HEK293T (cell line): ENCODE data around the gene PAFAH1B2.

Experiments
- CTCF ChIA-PET: fragments of 350-600 bp; formaldehyde crosslinking; extraction: SDS; loops from one replicate; lab custom pipeline; 2021; ENCODE audit warnings: antibody characterized with exemption, inconsistent platforms; lab: Yijun Ruan, JAX
- POLR2A ChIA-PET: fragments of 350-600 bp; formaldehyde crosslinking; extraction: SDS; loops from one replicate; lab custom pipeline; 2020; ENCODE audit warnings: antibody characterized with exemption, inconsistent platforms; lab: Yijun Ruan, JAX
- DNase-seq: peaks from one replicate; pipeline ENCODE4 v3.0.0; 2012; ENCODE audit warnings: mixed read lengths; ENCODE audit errors: extremely low spot score
- ARNT ChIP-seq: fragments of 450-650 bp; IDR thresholded peaks from 2 replicates; pipeline ENCODE4 v1.6.1; 2017; ENCODE audit warnings: mild to moderate bottlenecking
- BHLHE40 ChIP-seq: fragments of 450-650 bp; IDR thresholded peaks from 2 replicates; pipeline ENCODE4 v1.6.1; 2016; ENCODE audit warnings: mild to moderate bottlenecking, moderate library complexity, borderline replicate concordance
- CTBP1 ChIP-seq: fragments of 450-650 bp; IDR thresholded peaks from 2 replicates; pipeline ENCODE4 v1.6.1; 2016; ENCODE audit warnings: borderline replicate concordance
- ELF4 ChIP-seq: fragments of 450-650 bp; IDR thresholded peaks from 2 replicates; pipeline ENCODE4 v1.6.1; 2017; ENCODE audit warnings: antibody characterized with exemption
- FOXA1 ChIP-seq: fragments of 450-650 bp; IDR thresholded peaks from 2 replicates; pipeline ENCODE4 v1.6.1; 2016; ENCODE audit warnings: mild to moderate bottlenecking
- FOXK2 ChIP-seq: fragments of 450-650 bp; IDR thresholded peaks from 2 replicates; pipeline ENCODE4 v1.6.1; 2016; ENCODE audit warnings: mild to moderate bottlenecking
- FOXM1 ChIP-seq: fragments of 450-650 bp; IDR thresholded peaks from 2 replicates; pipeline ENCODE4 v1.6.1; 2017; ENCODE audit warnings: mild to moderate bottlenecking, borderline replicate concordance
- HDGF ChIP-seq: fragments of 450-650 bp; IDR thresholded peaks from 2 replicates; pipeline ENCODE4 v1.6.1; 2017; ENCODE audit warnings: antibody characterized with exemption, borderline replicate concordance
- L3MBTL2 ChIP-seq: fragments of 450-650 bp; conservative IDR thresholded peaks from 2 replicates; pipeline ENCODE4 v1.6.1; 2016; ENCODE audit warnings: mild to moderate bottlenecking
- LEF1 ChIP-seq: fragments of 450-650 bp; IDR thresholded peaks from 2 replicates; pipeline ENCODE4 v1.6.1; 2017; ENCODE audit warnings: mild to moderate bottlenecking, borderline replicate concordance
- NFRKB ChIP-seq: fragments of 450-650 bp; IDR thresholded peaks from 2 replicates; pipeline ENCODE4 v1.6.1; 2016; ENCODE audit warnings: mild to moderate bottlenecking, moderate library complexity
- SP1 ChIP-seq: fragments of 450-650 bp; IDR thresholded peaks from 2 replicates; pipeline ENCODE4 v1.6.1; 2017
- SUZ12 ChIP-seq: fragments of 450-650 bp; IDR thresholded peaks from 2 replicates; pipeline ENCODE4 v1.6.1; 2016; ENCODE audit warnings: mild to moderate bottlenecking
- TARDBP ChIP-seq: fragments of 450-650 bp; IDR thresholded peaks from 2 replicates; pipeline ENCODE4 v1.6.1; 2016
- ZNF384 ChIP-seq: fragments of 450-650 bp; IDR thresholded peaks from 2 replicates; pipeline ENCODE4 v1.6.1; 2016
- TF ChIP-seq, protein P1 (sequence below): fragments of 450-650 bp; IDR thresholded peaks from 2 replicates; pipeline ENCODE4 v1.6.1; 2016

Gene PAFAH1B2

DNA sequence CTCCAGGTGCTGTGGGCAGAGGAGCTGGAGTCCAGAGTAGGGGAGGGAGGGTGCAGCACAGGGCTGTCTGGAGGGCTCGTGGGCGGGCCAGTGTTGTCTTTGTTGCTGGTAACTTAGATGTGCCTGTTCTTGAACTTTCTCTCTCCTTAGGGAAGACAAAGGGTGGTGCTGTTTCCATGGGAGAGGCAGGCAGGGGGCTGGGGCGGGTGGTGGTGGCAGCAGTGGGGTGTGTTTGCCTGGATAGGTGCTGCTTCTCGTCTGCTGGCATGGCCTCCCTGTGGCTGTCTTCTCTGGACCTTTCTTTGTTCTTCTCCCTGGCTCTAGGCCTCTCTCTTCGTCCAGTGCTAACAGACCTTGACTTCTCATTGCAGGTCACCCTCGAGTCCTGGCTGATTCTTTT, 42.9 kb downstream of the PAFAH1B2 start:
- DNase-seq = no peak
- POLR2A ChIA-PET = no interaction called here
- CTCF ChIA-PET = no interaction called here
- no peak for TF ChIP-seq CTBP1

DNA sequence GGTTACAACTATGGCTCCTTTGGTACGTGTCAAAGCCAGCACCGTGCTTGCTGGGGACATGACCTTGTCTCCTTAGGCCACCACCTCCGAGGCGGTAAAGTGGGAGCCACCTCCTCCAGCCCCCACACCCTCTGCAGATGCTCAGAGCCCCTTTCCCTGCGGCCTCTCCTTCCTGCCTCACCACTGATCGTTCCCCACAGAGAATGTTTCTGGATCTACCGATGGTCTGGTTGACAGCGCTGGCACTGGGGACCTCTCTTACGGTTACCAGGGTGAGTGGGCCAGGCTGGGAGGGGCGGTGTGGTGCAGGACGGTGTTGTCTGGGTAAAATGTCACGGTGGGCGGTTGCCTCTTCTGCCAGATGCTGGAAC, 43.3 kb downstream of the PAFAH1B2 start:
- TF ChIP-seq HDGF (no peak), LEF1 (no peak), BHLHE40 (no peak), L3MBTL2 (no peak), NFRKB (no peak), CTBP1 (no peak)
- POLR2A ChIA-PET = no interaction called here
- CTCF ChIA-PET = no interaction called here
- no peak for DNase-seq

DNA sequence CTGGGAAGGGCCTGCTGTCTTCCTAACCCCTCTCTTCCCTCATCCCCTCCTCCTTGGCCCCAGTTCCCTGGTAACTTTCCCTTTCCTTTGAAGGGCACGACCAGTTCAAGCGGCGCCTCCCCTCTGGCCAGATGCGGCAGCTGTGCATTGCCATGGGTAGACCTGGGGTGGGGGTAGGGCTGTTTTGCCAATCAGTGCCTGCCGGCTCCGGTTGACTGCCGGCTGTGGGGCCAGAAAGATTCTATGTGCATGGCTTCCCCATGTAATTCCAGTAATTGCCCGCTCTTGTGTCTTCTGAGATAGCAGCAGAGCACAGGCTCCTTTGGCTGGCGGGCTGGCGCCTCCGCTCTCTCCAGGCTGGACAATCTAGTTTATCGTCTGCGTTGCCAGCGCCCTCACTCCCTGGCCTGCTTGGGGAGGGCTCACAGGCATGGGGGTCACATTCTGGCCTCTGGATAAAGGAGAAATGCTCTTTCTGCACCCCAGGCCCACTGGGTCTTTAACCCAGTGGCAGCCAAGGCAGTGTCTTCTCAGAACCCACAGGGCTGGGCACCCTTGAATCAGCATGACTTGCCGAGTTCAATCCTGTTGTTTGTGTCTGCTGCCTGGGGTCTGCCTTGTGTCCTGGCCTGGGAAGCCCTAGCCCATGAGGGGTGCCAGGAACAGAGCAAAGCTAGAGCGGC, 43.9 kb downstream of the PAFAH1B2 start:
- no peak for TF ChIP-seq ELF4
- TF ChIP-seq ARNT = no peak
- TF ChIP-seq, protein P1, sequence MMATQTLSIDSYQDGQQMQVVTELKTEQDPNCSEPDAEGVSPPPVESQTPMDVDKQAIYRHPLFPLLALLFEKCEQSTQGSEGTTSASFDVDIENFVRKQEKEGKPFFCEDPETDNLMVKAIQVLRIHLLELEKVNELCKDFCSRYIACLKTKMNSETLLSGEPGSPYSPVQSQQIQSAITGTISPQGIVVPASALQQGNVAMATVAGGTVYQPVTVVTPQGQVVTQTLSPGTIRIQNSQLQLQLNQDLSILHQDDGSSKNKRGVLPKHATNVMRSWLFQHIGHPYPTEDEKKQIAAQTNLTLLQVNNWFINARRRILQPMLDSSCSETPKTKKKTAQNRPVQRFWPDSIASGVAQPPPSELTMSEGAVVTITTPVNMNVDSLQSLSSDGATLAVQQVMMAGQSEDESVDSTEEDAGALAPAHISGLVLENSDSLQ = no peak
- TF ChIP-seq NFRKB = no peak
- no peak for TF ChIP-seq FOXA1
- no peak for TF ChIP-seq FOXM1
- TF ChIP-seq TARDBP = no peak
- TF ChIP-seq L3MBTL2 = no peak
- TF ChIP-seq FOXK2 = no peak
- no peak for TF ChIP-seq SUZ12
- TF ChIP-seq HDGF = no peak
- no peak for TF ChIP-seq SP1
- TF ChIP-seq CTBP1 = no peak
- DNase-seq = no peak
- ChIA-PET CTCF (no interaction called here), POLR2A (no interaction called here)

DNA sequence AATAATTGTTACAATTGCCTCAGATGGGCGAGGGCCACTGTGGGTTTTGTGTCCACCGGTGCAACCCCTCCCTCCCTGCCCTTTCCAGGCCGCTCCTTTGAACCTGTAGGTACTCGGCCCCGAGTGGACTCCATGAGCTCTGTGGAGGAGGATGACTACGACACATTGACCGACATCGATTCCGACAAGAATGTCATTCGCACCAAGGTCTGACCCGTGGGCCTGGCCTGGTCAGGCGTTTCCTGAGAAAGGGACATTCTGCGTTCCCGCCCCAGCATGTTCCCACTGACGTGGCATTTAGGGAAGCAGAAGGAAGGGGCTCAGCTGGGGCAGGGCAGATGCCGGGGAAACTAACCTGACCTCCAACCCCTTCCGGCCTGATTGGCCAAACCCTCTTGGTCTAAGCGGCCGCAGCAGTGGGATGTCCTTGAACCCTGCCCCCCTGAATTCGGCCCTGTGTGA, 44.6 kb downstream of the PAFAH1B2 start:
- TF ChIP-seq, protein P1 = no peak
- no peak for TF ChIP-seq CTBP1
- POLR2A ChIA-PET = no interaction called here
- CTCF ChIA-PET = no interaction called here
- DNase-seq = no peak

DNA sequence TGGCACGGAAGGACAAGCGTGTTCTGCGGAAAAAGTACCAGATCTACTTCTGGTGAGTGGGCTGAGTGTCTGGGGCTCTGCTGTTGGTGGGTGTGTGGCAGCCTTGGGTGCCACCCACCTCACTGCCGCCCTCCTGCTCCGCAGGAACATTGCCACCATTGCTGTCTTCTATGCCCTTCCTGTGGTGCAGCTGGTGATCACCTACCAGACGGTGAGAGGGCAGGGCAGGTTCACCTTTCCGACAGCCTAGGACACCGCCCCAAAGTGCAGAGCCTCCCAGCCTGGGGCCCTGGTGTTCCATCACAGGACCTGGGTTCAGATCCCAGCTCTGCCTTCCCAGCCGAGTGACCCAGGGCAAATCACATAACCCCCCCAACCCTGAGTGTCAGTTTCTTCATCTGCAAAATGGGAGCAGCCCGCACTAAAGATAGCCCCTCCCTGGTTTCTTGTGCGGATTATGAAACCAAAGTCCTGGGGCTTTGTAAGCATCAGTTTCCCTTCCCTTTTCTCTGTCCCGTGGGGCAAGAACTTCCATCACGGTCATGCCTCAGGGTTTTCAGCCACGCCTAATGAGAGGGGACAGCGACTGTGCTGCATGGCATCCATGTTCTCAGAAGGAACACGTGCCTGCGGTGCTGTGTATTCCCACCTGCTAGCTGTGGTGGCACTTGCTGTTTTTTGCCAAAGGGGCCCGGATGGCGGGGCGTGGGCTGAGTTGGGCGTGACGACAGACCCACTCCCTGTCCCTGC, 45.3 kb downstream of the PAFAH1B2 start:
- DNase-seq = no peak
- ChIA-PET POLR2A (no interaction called here), CTCF (no interaction called here)
- TF ChIP-seq FOXA1 = no peak
- no peak for TF ChIP-seq L3MBTL2
- no peak for TF ChIP-seq ARNT
- no peak for TF ChIP-seq FOXM1
- no peak for TF ChIP-seq ELF4
- TF ChIP-seq SP1 = no peak
- no peak for TF ChIP-seq NFRKB
- no peak for TF ChIP-seq SUZ12
- TF ChIP-seq CTBP1 = no peak
- TF ChIP-seq LEF1 = no peak

DNA sequence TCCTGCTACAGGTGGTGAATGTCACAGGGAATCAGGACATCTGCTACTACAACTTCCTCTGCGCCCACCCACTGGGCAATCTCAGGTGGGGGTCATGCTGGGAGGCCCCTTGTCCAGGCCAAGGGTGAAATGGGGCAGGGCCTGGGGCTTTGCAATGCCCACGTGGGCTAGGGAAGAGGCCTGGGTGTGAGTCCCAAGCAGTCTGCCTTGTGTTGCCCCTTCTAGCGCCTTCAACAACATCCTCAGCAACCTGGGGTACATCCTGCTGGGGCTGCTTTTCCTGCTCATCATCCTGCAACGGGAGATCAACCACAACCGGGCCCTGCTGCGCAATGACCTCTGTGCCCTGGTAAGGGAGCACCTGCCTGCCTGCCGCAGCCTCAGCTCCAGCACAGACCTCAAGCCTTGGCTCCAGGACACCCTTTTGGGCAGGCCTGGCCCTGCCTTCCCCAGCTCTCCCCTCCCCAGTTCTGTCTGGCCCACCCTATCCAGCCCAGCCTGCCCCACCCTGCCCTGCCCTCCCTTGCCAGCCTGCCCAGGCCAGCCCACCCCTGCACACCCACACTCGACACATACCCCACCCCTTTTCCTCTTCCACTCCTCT, 46.0 kb downstream of the PAFAH1B2 start:
- ChIA-PET CTCF (no interaction called here), POLR2A (no interaction called here)
- DNase-seq = no peak
- TF ChIP-seq SUZ12 = no peak
- TF ChIP-seq FOXA1 = no peak
- no peak for TF ChIP-seq L3MBTL2
- TF ChIP-seq LEF1 = no peak
- TF ChIP-seq NFRKB = no peak
- no peak for TF ChIP-seq FOXK2
- TF ChIP-seq SP1 = no peak
- no peak for TF ChIP-seq TARDBP
- TF ChIP-seq ZNF384 = no peak
- no peak for TF ChIP-seq HDGF
- TF ChIP-seq ARNT = no peak
- TF ChIP-seq FOXM1 = no peak
- TF ChIP-seq BHLHE40 = no peak
- TF ChIP-seq, protein P1 = no peak
- TF ChIP-seq ELF4 = no peak
